NCI-H1694 treated with DMSO at 0.1 percent for 48 hours (cell line): Measurements from ENCODE around the gene PRRT1.
"Not testable (repeated sequence)": the region's sequence is repeated elsewhere in the genome, so short reads cannot be mapped to it uniquely, and the experiment has no call there.

Source experiments
- DNase-seq: peaks from one replicate; lab custom pipeline; 2025; lab: John Stamatoyannopoulos, UW

The PRRT1 gene

DNA sequence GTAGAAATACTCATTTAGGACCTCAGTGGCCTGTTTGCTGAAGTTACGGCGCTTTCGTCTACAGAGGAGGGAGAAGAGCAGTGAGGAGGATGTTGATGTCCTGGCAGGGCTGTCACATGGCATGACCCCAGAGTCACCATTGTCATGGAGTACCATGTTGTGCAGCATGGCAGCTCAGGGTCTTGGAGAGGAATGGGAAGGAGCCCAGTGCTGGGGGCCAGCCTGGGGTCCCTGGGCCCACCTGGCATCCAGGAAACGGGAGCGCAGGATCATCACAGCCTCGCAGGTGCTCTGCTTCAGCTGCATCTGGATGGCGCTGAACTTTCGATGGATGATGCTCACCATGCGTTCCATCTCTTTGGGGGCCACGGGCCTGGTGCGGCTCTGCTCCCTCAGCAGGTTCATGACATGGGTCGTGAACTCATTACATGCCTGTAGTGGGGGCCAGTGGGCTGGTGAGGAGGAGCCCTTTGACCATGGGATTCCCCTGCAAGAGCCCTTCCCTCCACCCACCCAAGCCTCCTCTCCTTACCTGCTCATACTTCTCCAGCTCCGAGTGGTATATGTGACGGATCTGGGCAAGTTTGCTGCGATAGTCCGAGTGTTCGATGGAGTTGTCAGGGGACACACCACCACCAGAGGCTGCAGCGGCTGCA lies 36.1 kb upstream of the PRRT1 start:
- not testable (repeated sequence) for DNase-seq

DNA sequence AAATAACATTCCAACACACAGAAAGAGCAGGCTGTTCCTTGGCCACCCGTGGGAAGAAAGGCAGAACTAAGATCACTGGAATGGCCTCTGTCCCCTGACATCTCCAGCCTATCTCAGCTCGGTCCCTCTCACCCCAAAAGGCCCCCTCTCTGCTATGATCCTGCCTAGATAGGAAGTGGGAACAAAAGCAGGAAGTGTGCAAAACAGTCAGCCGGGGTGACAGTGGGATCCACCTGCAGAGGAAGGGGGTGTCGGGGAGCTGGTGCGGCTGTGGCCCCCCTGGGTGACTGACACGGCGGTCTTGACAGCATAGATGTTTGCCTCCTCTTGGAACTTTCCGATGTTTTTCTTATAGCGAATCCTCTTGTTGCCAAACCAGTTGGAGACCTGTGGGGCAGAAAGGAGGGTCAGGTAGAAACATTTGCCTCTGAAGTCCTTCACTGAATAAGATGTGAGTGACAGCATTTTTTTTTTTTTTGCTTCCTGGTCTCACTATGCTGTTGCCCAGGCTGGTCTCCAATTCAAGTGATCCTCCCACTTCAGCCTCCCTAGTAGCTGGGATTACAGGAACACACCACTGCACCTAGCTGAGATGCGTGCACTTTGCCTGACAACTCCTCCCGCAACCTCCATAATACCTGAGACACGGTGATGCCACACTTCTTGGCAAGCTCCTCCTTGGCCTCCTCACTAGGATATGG lies 35.4 kb upstream of the PRRT1 start:
- DNase-seq: no peak

DNA sequence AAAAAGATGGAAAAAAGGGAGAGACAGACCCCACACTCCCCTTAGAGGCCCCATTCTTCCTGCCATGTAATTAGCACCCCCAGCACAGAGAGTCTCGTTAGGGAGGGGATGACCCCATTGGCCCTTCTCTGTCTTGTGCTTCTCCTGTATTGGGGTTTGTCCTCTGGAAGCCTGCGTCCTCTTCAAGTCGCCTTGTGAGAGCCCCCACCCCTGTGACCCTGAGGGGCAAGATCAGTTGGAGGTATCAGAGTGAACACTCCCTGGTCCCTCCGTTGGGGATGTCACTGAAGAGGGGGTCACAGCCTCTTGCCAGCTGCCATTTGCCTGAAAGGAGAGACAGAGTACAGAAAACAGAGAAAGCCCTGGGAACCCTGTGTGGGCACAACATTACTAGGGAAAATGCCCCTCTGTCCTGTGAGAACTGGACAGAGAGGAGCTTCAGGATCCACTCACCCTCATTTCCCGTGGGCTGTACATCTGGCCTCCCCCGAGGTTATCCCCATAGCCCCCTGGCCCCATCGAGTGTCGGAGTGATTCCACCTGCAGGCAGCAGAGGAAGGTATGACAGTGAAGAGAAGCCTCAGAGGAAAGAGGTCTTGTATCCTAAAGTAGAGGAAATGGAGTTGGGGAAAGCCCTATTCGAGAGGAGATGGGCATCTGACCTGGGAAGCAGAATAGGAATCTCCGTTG lies 34.6 kb upstream of the PRRT1 start:
- DNase-seq: not testable (repeated sequence)

DNA sequence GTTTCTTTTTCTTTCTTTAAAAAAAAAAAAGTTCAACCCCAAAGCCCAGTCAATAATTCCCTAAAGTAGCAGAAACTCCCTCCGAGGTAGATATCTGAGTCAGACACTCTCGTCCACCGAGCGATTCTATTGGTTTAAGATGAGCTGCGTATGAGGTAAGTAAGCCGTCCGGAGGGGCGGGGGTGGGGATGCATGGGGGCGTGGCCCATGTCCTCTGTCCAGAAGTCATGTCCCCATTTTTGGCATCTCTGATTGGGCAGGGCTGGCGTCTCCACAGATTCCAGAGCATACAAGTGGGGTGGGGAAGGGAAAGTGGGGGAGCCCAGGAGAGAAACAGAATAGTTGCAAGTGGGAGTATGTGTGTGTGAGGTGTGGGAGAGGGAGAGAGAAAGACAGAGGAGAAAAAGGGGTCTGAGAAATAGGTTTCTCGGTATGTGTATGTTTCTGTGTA lies 34.0 kb upstream of the PRRT1 start:
- DNase-seq: not testable (repeated sequence)

DNA sequence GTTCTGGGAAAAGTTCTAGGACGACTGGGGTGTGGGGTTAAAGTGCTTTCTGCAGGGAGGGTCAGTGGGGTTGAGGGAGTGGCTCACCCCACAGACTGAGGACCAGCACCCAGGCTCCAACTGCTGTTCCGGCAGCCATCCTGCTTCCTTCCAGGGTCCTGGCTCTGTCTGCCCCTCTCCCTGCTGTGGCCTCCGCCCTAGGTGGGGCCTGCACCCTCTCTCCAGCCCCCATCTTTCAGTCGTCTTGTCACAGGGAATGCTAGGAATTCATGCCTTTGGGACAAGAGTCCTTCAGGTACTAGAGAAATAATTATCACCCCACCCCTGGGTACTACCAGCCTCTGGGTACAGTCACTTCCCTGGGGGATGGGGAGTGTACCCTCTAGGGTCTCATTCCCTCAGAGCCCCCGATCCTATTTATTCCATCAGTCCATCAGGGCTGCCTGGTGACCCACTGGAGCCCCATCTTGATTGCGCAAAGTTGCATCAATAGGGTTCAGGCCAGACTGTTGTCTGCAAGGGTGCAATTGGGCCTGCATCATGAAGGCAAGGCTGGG lies 32.4 kb upstream of the PRRT1 start, which contains the start of gene AGER:
TSS of gene AGER (minus strand) at position 170 of the 557 bp plus-strand sequence. CDS start at position 139, 31 bp downstream.
- DNase-seq: no peak

DNA sequence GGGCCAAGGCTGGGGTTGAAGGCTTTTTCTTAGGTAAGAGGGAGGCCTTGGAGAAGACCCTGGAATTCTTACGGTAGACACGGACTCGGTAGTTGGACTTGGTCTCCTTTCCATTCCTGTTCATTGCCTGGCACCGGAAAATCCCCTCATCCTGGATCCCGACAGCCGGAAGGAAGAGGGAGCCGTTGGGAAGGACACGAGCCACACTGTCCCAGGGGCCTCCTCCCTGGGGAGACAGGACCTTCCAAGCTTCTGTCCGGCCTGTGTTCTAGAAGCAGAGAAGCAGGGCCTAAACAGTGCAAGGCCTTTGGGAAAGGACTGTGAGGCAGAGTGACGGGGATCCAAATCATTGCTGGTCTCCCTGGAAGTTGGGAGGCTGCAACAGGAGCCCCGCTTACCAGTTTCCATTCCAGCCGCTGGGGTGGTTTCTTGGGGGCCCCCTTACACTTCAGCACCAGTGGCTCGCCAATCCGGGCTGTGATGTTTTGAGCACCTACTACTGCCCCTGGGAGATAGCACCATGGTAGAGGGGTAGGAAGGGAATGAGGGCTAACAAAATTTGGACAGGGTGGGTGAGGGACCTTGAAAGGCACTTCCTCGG lies 31.8 kb upstream of the PRRT1 start:
- DNase-seq: no peak

DNA sequence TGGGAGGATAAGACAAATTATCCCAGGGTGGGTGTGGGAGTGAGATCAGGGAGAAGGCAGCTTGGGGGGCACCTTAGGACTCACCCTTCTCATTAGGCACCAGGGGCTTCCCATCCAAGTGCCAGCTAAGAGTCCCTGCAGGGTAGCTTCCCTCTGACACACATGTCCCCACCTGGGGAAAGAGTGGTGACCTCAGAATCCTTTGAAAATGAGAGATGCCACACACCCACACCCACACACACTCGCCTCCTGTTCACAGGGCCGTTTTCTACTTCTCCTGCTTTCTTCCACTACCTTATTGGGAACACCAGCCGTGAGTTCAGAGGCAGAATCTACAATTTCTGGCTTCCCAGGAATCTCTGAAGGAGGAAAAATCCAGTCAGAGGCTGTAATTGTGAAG lies 31.3 kb upstream of the PRRT1 start:
- DNase-seq: no peak

DNA sequence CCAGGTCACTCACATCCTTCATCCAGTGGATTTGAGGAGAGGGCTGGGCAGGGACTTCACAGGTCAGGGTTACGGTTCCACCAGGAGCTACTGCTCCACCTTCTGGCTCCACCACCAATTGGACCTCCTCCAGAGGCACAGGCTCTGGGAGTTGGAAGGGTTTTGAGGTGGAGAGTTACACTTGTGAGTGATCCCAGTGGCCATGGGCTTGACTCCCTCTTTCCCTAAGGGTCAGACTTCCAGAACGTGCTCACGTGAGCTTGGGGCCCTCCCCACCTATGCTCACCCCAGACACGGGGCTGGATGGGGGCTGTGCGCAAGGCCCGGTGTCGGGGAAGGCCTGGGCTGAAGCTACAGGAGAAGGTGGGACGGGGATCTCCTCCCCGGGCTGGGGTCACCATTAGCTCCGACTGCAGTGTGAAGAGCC lies 30.8 kb upstream of the PRRT1 start:
- no peak for DNase-seq

DNA sequence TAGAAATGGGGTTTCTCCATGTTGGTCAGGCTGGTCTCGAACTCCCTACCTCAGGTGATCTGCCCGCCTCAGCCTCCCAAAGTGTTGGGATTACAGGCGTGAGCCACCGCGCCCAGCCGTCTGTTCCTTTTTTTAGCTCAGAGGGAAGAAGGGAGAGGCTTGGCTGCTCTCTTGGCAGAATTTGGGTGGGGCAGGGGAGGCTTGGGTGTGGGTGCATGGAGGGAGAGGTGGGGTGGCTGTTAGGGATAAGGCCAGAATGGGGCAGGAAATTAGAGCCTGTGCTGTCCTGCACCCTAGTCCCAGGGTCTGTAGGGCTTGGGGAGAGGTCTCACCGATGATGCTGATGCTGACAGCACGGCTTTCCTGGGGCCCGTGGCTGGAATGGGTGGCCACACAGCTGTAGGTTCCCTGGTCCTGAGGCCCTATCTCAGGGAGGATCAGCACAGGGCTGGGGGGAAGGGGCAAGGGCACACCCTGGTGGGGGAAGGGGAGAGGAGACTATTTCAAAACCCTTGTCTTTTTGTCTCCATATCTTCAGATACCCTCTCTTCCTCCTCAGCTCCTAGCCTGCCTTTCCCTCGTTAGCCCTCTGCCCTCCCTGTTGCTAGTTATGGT lies 30.3 kb upstream of the PRRT1 start:
- DNase-seq: no peak

DNA sequence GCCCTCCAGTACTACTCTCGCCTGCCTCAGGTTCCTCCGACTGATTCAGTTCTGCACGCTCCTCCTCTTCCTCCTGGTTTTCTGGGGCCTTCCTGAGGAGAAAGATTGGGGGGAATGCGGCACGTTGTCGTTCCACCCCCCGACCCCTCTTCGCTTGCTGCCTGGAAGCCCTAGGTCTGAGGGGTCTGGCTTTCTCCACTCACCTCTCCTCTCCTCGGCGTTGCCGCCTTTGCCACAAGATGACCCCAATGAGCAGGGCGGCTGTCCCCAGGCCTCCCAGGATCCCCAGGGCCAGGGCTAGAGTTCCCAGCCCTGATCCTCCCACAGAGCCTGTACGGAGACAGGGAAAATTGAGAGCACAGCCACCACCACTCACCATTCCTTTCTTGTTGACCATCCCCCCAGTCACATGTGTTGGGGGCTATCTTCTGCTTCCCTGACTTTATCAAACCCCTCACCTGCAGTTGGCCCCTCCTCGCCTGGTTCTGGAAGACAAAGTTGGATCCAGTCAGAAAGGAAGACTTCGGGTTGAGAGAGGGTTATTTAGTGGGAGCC lies 29.5 kb upstream of the PRRT1 start:
- no peak for DNase-seq

DNA sequence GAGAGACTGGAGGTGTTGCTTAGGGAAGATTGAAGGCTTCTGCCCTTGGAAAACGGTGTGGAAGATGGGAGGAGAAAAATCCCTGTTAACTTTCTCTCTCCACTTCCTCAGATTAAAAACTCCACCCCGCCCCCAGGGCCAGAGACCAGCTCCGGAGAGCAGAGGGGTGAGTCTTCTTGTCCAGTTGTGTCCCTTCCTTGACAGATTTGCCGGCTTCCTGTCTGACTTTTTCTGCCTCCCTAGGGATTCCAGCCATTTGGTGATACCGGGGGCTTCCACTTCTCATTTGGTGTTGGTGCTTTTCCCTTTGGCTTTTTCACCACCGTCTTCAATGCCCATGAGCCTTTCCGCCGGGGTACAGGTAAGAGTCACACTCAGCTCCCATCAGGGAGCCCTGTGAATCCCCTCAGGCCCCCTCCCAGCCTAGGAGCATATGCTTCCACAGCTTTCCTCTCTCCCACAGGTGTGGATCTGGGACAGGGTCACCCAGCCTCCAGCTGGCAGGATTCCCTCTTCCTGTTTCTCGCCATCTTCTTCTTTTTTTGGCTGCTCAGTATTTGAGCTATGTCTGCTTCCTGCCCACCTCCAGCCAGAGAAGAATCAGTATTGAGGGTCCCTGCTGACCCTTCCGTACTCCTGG lies 28.1 kb upstream of the PRRT1 start:
- no peak for DNase-seq

DNA sequence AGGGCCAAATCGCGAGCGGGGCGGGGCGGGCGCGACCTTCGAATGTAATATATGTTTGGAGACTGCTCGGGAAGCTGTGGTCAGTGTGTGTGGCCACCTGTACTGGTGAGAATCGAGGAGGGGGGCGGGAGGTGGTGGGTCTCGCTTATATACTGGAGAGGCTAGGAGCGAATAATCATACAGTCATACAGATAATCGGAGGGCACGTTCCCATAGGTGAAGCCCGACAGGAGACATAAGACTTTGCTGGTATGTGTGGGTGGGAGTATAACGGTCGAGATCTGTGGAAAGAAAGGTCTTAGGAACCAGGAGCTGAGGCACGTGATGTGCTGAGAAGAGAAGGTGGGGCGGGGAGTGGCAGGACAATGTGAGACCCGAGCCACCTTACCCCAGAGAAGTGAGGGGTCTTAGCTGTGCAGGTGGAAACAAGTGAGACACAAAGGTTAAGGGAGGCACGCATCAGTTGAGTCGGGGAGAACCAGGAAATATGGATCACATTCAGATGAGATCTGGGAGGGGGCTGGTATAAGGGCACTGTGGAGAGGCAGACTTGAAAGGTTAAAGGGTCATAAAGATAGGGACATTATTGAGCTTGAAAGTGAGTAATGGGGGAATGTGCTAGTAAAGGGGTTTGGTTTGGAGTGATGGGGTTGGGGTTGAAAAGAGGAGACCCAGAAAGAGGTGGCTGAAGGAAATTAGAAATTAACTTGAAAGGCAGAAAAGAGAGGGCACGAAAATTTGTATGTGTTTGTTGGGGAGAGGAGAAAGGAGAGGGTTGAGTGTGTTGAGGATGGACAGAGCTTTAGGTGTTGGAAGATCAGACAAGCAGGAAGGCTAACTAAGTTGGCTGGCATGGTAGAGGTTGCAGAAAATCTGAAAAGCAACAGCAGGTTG lies 27.1 kb upstream of the PRRT1 start:
- DNase-seq: no peak

DNA sequence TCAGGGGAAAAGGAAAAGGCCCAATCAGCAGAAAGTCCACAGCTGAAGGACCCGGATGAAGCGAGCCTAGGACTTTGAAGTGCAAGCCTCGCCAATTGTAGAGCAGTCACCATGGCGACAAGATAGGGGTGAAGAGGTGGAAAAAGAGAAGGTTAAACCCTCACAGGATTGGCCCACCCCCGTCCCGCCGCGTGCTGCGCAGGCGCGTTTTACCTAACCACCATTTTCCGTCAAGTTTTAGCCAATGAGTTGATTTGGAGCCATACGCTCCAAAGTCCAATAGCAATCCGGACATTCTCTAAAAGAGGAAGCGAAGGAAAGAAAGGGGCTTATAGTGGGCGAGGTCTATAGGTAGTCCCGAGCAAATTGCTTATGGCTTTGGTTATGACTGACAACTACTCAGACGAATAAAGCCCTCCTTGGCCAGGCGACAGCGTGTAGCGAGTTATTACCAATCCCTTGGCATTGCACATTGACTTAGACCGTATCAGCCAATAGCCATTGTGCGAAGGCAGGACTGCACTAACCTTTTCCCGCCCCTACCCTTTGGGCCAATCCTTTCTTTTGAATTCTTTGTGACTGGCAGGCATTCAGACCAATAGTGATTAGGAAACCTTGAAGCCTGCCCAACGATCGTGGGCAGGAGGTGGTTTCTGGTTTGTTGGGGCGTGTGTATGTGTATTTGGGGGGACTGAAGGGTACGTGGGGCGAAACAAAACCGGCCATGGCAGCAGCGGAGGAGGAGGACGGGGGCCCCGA lies 26.2 kb upstream of the PRRT1 start, which contains the start of gene RNF5:
TSS of gene RNF5 (plus strand) at position 618 of the 759 bp plus-strand sequence. CDS start at position 725, 107 bp downstream.
- DNase-seq: peak; percentile 100

DNA sequence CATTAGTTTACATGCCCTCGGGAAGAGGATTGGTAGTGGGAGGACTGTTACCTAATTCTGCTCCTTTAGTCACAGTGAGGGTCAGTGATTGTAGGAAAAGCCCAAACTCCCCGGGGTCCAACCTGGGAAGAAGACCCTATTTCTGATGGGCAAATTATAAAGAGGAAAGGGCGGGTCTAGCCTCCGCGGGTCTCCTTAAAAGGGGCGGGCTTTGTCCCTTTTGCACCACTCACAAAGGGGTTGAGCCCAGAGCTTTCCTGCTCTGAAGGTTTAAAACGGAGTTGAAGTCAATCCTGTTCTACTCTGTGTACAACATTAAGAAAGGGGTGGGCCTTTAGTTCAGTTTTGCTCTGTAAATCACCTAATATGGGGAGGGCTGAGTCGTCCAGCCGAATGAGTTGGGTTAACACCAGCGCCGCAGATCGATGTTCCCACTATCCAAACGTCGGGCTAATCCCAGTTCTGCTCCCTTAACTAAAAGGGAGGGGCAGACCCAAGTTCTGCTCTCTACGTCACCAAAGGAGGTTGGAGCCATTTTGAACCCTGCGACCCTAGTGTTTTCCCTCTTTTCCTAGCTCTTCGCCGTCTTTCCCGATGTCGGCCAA lies 25.5 kb upstream of the PRRT1 start:
- DNase-seq: peak; percentile 72

DNA sequence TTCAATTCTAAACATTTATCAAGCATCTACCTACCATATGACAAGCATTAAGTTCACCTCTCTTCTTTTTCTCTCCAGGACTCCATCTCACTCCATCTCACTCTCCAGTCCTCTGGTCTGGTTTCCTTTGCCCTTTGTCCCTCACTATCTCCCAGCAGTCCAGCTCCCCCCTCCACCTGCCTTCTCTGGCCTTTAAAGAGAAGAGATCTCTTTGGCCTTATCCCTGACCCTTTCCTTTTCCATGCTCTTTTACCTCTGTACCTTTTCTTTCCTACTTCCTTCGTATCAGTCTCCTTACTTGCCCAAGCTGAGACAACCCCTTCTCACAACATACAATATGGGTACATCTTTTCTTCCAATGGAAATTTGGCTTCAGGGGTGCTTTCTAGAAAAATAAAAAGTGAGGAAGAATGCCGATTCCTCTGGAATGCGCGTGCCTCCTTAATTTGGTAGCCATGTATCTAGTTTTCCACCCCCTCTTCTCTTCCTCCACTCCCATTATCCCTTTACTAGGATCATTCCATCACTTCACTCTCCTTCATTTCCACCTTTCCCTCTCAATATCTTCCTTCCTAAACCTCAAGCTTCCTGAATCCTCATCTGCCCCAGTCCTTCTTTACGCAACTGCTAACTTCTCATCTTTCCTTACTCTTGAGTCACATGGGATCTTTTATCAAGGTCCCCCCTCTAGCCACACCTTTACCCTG lies 24.9 kb upstream of the PRRT1 start:
- DNase-seq: peak; percentile 43

DNA sequence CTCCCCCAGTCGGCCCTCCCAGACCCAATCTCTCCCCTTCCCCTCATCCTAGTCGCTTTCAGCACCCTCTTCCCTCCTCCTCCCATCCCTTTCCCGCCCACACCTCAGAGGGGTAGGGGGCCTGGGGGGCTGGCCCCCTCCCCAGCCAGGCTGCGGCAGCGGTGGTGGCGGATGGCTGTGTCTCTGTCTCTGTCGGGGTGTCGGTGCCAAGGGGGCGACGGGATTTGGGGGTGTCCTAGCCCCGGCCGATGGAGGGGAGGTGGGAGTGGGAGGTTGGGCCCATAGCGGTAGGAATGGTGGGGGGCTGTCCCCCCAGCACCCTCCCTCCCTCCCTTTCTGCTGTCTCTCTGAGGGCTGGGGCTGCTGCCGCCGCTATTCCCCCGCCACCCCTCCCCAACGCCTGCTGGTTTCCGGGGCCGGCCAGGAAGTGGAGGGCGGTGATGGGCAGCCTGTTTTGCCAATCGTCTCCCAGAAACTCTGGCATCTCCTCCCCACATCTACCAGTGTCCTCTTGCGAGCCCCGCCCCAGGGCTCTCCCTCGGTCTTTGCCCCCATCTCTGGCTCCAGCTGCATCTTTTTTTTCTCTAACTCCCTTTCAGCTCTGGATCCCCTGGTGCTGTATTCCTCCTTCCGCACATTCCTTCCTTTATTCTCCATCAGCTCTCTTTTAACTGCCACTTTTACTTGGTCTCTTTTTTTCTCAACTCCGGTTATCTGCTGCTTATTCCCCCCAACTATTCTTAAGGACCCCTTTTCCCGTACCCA lies 24.2 kb upstream of the PRRT1 start, which contains the start of gene AGPAT1:
TSS of gene AGPAT1 (minus strand) at position 374 of the 765 bp plus-strand sequence. CDS start 4,588 bp downstream, outside the sequence.
- peak; percentile 86 for DNase-seq

DNA sequence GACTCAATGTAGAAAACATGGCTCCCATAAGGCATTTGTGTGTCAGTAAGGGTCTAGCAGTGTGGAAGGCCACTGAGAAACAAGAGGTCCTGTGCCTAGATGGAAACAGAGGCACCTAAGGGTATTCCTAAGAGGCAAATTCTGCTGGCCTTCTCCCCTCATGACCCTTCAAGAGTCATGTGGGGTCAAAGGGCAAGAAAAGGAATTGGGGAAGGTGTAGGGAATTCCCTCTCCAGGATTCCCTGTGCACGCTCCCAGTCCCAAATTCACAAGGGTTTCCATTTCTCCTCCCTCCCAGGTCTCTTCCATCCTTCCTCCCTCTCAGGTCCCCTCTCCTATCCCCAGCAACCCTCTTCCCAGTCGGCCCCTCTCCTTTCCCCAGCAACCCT lies 23.6 kb upstream of the PRRT1 start:
- no peak for DNase-seq
